KOPT-K1 (cell line): Measurements from ENCODE around the gene CRACR2B.

Source experiments
- H3K27ac ChIP-seq: fragments of 200-600 bp; sonication (generic); 2 replicates; pipeline ENCODE4 v1.5.1; 2016; ENCODE audit warnings: antibody characterized with exemption, mild to moderate bottlenecking, low read depth, low read length; ENCODE audit not compliant: poor library complexity, severe bottlenecking
- H3K36me3 ChIP-seq: fragments of 200-600 bp; sonication (generic); 2 replicates; pipeline ENCODE4 v1.5.1; 2017; ENCODE audit warnings: antibody characterized with exemption, mild to moderate bottlenecking, low read length, moderate library complexity; ENCODE audit not compliant: insufficient read depth
- H3K9me3 ChIP-seq: fragments of 200-600 bp; sonication (generic); 2 replicates; pipeline ENCODE4 v1.5.1; 2017; ENCODE audit warnings: antibody characterized with exemption, low read length, mild to moderate bottlenecking; ENCODE audit not compliant: insufficient read depth, poor library complexity, severe bottlenecking

CRACR2B gene

DNA sequence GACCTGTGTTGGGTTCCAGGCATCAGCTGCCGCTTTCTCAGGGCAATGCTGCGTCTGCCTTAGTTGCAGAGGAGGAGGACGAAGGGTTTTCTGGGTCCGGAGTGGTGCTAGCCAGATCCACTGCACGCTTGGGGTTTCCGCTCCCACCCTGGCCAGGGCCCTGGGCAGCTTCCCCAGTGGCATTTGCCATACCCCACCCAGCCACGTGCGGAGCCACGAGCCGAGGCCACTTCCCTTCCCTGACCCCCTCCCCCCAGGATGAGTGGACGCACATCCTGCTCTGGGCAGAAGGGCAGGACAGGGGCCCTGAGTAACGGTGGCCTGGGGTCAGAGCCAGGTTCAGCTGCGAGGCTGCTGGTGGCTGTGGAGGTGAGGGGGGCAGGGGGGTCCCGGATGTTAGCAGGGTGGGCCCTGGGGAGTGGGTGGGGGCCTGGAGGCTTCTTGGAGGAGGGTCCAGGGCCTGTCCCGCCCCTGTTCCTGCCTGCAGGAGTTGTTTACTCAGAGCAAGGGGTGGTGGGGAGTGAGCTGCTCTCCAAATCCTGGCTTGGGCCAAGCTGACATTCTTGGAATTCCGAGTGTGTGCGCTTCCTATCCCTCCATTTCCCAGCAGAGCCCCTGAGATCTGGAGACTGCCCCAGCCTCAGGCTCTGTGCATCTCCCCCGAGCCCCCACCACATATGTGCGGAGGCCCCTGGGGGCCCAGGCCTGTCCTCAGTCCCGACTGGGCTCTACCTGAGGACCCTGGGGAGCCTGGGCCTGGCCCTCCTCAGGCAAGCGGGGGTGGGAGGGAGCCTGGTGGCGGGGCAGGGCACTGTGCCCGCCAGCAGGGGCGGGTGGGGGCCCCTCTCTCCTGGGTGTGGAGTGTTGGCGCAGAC lies 16.3 kb downstream of the CRACR2B start:
- Histone ChIP-seq H3K9me3 (no peaks in the 10 kb centered on the region), H3K36me3 (peaks cover 20% of the 10 kb centered on the region), H3K27ac (peak overlapping the region; percentile 93)

DNA sequence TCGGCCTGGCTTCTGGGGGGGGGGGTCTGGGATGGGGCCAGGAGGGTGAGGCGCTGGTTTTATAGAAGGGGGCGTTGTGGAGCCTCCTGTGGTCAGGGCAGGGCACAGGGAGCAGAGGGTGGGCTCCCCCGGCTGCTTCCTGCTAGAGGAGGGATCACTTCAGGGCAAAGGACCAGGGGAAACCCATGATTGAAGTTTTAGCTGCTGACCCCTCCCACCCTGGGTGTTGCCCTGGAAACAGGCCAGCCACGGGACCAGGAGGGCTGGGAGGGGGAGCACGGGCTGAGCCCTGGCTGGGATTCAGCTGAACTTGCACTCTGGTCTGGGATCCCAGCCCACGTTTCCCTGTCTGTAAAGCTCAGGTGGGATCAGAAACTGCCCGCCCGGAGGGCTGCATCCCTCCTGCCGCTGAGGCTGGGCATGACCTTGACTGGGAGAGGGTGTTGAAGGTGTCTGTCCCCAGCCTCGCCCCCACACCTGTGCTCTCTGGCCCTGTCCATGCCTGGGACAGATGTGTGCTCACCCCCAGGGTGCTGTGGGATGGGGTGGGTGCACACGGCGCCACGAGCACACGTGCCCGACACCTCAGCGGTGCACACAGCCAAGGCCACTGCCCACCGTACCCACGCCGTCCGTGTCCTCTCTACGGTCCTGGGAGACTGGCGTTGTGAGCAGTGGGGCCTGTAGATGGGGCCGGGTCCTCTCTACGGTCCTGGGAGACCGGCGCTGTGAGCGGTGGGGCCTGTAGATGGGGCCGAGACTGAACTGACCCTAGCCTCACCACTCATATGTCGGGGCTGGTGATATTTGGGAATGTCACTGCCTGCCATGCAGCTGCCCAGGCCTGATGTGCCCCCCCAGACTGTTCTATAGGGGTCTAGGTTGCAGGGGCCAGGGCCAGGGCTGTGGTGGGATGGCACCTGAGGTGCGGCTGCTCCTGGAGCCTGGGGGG lies 17.2 kb downstream of the CRACR2B start:
- H3K9me3 ChIP-seq, result no peaks in the 10 kb centered on the region

DNA sequence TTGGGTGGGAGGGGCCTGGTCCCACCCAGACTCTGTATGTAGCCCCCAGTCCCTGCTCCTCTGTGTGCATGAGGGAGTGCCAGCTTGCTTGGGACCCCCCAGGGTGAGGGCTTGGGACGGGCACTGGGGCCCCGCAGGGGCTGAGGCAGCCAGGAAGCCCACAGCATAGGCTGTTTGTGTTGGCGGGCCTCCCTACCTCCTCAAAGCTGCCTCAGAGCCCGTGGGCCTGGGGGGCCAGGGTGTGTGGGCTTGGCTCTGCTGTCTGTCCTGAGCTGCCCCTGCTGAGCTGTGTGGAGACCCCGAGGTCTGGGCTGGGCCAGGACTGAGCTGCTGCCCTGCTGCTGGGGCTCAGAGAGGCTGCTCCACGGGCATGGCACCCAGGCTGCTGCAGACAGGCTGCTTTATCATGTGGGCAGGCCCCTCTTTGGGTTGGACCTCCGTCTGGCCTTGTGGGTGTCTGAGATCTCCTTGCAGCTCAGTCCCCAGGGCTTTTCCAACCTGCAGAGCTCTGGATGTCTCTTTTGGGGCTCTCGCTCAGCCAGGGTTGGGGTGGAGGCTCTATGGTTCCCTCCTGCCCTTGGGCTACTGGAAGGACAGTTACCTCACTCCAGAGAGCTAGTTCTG lies 18.3 kb downstream of the CRACR2B start:
- peak overlapping the region; percentile 93 for H3K27ac ChIP-seq
- H3K36me3 ChIP-seq, result 0 out of 2 replicates have a peak, but pooled peaks cover under 1% of the 10 kb centered on the region
- H3K9me3 ChIP-seq, result no peaks in the 10 kb centered on the region

More for the DNA sequence above, 17.2 kb downstream of the CRACR2B start:
- Histone ChIP-seq H3K27ac (peak overlapping the region; percentile 93), H3K36me3 (peaks cover 11% of the 10 kb centered on the region)

DNA sequence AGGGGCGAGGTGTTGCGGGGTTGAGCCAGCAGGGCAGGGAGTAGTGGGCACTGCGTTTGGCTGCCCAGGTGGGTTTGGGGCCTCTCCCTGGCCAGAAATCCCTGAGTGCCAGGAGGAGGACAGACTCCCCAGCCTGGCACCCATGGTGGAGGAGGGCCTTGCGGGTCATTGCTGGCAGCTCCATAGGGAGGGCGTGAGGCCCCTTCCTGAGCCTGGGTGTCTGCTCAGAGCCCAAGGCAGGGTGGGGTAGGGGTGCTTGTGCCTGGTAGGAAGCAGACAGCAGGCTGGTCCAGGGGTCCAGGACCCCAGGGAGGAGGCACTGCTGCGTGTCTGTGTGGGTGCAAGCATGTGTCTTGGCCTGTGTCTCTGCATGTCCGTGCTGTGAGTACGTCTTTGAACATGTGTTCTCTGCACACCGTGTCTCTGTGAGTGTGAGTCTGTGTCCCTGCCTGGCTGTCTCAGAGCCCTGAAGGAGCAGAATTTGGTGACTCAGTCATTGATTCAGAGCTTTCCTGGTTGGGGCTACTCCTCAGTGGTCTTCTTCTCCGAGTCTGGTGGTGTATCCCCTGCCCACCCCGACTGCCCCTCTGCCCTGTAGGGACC lies 18.9 kb downstream of the CRACR2B start:
- Histone ChIP-seq H3K9me3 (no peaks in the 10 kb centered on the region), H3K27ac (peak overlapping the region; percentile 93), H3K36me3 (no peaks in the 10 kb centered on the region)

DNA sequence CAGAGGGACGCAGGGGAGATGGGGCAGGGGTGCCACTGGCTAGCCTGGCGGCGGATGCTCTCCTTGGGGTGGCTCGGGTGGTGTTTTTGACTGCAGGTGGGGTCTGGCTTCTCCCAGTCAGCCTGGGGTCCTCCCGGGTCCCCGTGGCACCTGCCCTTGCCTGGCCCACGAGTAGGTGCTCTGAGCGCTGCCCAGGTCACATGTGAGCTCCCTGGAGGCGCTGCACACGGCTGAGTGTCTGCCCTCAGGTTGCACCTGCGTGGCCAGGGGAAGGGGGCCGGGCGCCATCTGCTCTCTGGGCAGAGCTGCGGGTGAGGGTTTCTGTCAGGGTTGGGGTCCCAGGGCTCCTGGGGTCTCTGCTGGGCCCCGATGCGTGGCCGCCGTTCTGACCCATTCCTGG lies 20.2 kb downstream of the CRACR2B start:
- H3K9me3 ChIP-seq, result no peaks in the 10 kb centered on the region
- H3K36me3 ChIP-seq, result no peaks in the 10 kb centered on the region
- H3K27ac ChIP-seq, result no peak overlapping the region

DNA sequence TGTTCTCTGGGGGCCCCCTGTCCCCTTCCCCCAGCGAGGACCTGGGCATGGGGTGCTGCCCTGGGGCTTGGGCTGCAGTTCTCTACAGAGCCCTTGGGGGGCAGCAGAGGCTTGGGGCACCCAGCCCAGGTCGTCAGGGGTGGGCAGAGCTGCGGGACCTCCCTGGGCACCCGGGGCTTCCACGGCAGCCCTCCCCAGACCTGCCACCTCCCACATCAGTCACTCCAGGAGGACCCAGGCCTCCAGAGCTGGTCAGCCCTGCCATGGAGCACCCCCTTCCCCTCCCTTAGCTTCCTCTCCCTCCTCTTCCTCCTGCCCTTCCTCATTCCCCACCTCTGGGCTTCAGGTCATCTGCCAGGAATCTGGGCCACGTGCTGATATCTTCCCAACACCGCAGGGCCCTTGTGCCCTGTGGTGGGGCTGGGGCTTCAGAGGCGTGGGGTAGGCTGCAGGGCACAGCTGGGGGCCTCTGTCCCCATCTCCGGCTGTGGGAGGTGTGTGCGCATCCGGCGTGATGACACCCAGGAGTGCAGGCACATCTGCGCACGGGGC lies 20.7 kb downstream of the CRACR2B start:
- no peaks in the 10 kb centered on the region for H3K36me3 ChIP-seq
- H3K27ac ChIP-seq, result no peak overlapping the region
- H3K9me3 ChIP-seq, result no peaks in the 10 kb centered on the region

DNA sequence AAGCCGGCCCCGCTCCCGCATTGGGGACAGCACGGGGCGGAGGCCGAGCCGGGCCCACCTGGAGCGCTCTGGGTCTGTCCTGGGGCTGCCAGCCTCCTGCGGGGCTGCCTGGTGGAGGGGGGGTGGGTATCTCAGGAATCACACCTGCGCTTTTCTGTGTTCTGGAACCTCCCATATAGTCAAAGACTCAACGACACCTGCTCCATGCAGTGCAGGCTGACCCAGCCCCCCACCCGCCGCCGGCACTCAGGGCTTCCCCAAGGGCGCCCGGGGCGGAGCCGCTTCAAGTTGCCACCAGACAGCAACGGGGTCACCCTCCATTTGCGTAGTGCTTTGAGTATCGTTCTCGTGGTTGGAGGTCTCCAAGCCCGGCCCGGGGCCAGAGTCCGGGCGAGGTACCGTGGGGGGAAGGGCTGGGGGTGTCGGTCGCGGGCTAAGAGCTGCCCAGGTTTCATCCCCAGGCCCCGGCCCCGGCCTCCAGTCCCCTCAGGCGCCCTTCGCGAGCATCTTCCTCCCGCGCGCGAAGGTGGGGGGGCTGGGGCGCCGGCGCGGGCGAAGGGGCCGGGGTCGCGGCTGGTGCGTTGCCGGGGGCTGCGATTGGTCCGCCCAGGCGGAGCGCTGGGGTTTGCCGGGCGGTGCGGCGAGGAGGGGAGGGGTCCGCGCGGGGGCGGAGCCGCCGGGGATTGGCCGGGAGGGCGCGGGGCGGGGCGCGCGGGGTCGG lies 21.5 kb downstream of the CRACR2B start:
- no peak overlapping the region for H3K27ac ChIP-seq
- H3K36me3 ChIP-seq, result no peaks in the 10 kb centered on the region
- H3K9me3 ChIP-seq, result no peaks in the 10 kb centered on the region

DNA sequence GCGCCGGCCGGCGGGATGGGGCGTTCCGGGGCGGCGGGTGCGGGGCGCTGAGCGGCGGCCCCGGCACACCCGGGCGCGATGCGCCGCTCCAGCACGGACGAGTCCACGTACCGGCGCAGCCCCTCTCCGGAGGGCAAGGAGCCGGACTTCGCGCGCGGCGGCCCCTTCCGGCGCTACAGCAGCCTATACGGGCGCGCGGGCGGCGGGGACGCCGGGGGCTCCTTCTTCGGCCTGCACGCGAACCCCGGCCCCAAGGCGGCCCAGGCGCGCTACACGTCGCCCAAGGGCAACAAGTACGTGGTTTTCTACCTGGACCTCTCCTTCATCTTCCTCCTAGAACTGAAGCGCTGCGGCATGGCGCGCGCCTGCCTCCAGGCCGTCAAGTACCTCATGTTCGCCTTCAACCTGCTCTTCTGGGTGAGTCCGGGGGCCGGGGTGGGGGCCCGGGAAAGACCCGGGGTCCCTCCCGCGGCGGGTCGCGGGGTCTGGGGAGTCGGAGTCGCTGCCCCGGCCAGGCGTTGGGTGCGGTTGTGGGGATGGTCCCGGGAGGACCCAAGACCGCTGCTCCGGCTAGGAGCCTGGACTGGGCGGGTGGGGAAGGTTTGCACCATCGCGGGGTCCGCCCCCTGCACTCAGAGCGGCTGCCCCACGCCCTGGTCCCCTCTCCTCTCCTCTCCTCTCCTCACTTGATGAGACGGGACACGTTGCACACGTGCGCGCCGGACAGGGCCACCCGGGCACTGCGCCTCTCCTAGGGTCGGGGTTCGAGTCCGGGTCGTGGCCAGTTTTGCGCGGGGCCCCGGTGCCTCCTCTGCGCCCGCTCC lies 22.4 kb downstream of the CRACR2B start:
- no peak overlapping the region for H3K27ac ChIP-seq
- H3K36me3 ChIP-seq, result no peaks in the 10 kb centered on the region
- H3K9me3 ChIP-seq, result no peaks in the 10 kb centered on the region

DNA sequence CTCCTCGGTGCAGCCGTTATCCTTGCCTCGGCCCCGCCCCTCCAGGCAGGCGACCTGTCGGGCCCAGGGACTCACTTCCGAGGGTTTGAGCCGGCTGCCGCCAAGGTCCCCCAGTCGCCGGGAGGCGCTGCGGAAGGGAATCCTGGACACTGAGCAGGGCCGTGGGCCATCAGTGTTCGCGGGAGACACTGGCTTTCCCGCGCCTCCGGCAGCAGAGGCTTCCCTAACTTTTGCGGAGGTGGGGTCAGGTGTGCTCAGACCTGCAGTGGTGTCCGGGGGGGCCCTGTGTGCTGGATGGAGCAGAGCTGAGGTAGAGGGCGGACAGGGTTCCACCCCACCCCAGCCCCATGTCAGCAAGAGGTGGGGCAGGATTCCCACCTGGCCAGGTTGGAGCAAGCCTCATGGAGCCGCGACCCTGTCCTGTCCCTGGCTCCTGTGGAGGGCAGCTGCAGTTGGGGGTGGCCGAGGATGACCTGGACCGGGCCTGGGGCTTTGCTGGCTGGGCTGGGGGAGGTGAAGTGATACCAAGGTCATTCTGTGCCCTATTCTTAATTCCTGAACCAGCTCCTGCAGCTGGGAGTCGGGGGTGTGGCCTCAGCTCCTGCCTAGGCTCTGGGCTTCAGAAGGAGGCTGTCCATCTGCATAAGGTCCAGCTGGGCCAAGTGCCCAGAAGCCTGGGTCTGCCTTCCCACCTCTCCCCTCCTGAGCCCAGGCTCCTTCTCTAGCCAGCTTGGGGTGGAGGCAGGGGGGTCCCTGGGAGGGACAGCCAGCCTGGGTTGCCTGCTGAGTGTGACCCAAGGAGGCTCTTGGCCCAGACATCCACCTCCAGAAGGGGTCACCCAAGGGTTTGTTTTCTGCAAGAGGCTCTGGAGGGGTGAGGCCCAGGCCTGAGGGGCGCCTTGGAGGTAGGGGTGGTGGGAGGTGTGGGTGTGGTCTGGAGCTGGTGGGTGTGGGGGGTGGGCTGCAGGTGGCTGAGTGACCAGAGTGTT lies 23.4 kb downstream of the CRACR2B start:
- no peak overlapping the region for H3K27ac ChIP-seq

DNA sequence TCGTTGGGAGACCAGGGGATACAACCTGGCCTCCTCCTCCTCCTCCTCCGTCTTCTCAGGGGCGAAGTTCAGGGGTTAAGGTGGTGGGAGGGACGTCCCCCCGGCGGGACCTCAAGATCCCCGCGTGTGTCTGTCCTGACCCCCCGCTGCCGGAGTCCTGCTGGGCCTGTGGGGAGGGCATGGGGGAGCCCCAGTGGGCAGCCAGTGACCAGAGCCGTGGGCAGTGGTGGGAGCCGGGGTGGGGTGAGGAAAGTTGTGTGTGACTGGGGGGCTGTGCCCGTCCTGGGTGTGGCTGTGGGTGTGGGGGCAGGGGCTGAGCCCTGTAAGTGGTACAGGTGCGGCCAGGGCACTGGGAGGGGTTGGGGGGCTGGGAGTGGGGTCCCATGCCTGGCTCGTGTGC lies 25.0 kb downstream of the CRACR2B start:
- no peaks in the 10 kb centered on the region for H3K9me3 ChIP-seq
- H3K27ac ChIP-seq, result no peak overlapping the region
- H3K36me3 ChIP-seq, result no peaks in the 10 kb centered on the region

More for the DNA sequence above, 23.4 kb downstream of the CRACR2B start:
- Histone ChIP-seq H3K9me3 (no peaks in the 10 kb centered on the region), H3K36me3 (no peaks in the 10 kb centered on the region)

DNA sequence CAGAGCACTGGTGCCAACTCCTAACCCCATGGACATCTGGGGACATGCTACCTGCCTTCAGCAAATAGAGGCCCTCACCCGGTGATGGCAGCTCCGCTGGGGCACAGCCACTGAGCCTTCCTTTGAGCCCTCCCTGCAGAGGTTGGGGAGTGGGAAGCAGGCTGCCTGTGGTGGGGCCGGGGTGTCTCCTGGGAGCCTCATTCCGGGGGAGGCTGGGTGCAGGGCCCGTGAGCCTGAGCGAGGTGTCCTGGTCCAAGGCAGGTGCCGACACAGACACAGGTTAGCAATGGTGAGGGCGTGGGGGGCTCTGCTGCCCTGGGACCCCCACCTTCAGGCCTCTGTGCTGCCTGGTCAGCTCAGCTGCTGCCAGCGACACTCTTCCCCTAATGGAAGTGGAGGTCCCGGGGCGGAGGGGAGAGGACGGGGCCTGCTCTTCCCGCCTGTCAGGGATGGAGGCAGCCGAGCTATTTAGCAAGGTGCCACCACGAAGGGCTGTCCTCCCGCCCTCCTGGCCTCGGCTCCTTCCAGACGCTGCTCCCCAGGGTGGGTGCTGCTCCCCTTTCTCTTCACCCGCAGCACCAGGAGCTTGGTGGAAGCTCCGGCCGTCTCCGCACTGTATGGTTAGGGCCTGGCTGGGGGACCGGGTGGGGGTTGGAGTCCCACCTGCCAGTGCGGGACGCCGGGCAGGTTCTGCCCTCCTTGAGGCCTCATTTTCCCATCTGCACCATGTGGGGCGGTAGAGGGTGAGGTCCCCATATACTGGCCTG lies 26.1 kb downstream of the CRACR2B start:
- H3K27ac ChIP-seq, result no peak overlapping the region
- no peaks in the 10 kb centered on the region for H3K9me3 ChIP-seq
- no peaks in the 10 kb centered on the region for H3K36me3 ChIP-seq
